Prostate gland (tissue), 2 donors: ENCODE measurements around the gene AKAP8L.

Experiments
- CTCF ChIP-seq, 4 experiments: fragments of 200-600 bp in 2 of 4; fragments of 450-650 bp in 2 of 4; sonication (generic) in 2 of 4; IDR thresholded peaks; 1 replicate in 3 of 4; 2 replicates in 1 of 4; pipeline ENCODE4 v1.5.1; 2016 to 2019; ENCODE audit warnings: antibody characterized with exemption in 4 of 4, mild to moderate bottlenecking in 2 of 4, moderate library complexity in 2 of 4
- POLR2AphosphoS5 ChIP-seq: sonication (generic); formaldehyde crosslinking; IDR thresholded peaks from one replicate; pipeline ENCODE4 v1.6.1; 2017; ENCODE audit warnings: antibody characterized with exemption

- TF ChIP-seq CTCF (IDR thresholded peaks at IDR 0.05), result no peak
- no peak for TF ChIP-seq POLR2AphosphoS5
These were observed 50.6 kb downstream of the AKAP8L start for GRCh38 chr19:15368051-15368632.
